ENCODE results near the gene SAP30BP.

- no peak for TF ChIP-seq CTCF (IDR thresholded peaks at IDR 0.05; ENCODE audit: borderline replicate concordance, extremely low read depth, low read length, poor library complexity, severe bottlenecking)
- no peak for TF ChIP-seq EZH2 (IDR thresholded peaks at IDR 0.05; ENCODE audit: borderline replicate concordance, low read depth, low read length, severe bottlenecking)
Measured at GRCh38 chr17:75712446-75712845, 45.3 kb downstream of the SAP30BP start.
